GM21529 (cell line): ENCODE data around the gene FANCB.

Experiments
- ATAC-seq: cut with Tn5 transposase; IDR thresholded peaks from one replicate; pipeline ENCODE4 v1.9.1; 2021; ENCODE audit not compliant: unreplicated experiment

FANCB gene

DNA sequence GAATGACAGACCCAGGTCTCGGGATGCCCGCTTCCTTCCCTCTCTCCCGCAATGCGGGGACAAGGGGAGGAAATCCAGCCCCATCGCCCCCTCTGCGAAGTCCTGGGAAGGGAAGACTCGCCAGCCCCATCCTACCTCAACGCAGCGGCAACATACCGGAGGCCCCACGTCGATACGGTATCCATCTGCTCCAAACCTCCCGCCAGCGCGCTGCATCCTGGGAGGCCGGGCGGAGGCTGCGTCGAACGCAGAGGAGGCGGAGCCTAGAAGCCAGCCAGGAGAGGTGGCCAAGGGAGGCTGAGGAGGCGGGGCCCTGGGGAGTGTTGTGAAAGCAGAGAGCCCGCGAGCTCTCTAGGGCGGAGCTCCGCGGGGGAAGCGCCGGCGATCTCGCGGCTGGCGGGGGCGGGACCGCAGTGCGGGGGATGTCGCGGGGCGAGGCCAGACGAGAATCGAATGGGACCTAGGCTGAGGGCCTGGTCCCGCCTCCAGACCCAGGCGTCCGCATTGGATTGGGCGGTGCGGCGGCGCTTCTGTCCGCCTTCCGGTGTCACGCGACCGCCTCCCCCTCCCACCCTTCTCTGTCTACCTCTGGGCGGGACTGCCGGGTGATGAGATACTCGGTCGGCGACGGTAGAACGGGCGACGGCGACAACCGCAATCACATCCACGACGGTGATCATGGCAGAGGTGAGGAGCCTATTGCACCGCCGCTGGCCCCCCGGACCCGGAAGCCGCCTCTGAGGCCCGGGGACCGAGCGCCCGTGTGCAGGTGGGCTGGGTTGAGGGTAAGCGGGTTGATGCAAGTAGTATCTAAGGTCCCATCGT lies at the start of gene FANCB, which contains the start of gene MOSPD2:
FANCB (minus strand) TSS at position 219 of the 825 bp plus-strand sequence. CDS start 7,559 bp downstream, outside the sequence.
MOSPD2 (plus strand) TSS at position 571 of the 825 bp plus-strand sequence; CDS start at position 679, 108 bp downstream.
- peak; percentile 94 for ATAC-seq

DNA sequence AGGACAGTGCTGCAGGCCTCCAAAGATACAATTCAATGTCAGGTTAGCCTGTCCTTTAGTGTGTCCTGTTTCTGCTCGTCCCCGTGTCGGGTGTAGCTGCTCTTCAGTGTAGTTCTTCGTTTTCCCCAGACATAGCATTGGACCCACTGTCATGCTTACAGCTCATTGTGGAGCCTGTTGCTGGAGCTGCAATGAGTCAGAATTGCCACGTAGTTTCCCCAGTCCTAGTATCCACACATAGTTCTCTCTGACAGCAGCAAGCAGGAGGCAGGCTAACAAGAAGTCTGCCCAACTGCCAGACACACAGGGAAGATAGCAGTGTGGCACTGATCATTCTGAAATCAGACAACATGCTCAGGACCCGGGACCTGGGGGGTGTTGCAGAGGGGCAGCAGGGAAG lies 49.6 kb upstream of the FANCB start:
- ATAC-seq, result no peak

DNA sequence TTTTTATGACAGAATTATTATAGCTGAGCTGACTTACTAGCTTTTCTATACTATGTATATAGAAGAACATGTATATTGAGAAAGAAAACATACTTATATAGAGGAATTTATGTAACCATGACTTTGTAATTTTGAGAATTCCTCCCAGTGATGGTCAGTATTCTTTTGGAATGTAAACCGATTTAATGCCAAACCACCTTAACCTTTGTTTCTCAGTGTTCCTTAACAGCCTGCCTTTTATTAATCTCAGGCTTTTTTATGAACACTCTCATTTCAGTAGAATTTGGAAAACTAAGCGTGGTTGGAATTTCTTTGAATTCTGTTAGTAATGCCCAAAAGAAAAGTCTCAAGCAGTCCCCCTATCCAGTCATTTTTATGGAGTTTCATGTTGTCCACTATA lies 47.3 kb upstream of the FANCB start:
- ATAC-seq, result no peak

DNA sequence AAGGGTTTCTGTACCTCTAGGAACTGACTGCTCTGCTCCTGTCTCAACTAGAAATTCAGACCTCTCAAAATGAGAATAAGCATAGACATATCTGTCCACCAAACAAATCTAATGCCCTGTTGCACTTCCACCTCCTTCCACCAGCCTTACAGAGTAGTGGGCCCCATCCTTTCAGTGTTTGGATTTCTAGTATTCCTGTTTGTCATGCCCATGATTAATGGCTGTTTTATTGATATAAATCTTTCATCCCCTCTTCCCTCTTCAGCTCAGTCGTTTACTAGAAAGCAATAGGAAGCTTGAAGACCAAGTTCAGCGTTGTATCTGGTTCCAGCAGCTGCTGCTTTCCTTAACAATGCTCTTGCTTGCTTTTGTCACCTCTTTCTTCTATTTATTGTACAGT lies 46.5 kb upstream of the FANCB start:
- ATAC-seq, result no peak

DNA sequence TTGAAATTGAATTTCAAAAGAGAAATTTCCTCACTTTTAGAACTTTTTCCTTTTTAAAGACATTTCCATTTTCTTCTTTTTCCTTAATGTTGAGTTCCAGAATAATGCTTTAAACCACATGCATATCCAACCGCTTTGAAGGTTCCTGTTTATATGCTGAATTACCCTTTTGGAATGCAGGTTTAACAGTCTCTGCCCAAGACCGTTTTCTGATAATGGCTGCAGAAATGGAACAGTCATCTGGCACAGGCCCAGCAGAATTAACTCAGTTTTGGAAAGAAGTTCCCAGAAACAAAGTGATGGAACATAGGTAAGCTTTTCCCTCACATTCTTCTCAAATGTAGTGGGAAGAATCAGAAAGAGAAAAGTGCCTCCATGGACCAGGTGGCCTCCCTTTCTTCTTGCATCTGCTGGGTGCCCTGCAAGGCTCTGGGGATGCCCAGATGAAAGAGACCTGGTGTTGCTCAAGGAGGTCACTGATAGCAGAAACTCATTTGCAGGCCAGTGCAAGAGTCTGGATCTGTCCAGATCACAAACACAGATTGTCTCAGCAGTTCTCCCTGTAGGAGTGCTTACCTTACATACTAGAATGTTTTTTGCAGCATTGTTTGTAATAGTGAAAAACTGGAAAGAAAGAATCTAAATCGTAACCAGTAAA lies 43.3 kb upstream of the FANCB start:
- ATAC-seq, result no peak

DNA sequence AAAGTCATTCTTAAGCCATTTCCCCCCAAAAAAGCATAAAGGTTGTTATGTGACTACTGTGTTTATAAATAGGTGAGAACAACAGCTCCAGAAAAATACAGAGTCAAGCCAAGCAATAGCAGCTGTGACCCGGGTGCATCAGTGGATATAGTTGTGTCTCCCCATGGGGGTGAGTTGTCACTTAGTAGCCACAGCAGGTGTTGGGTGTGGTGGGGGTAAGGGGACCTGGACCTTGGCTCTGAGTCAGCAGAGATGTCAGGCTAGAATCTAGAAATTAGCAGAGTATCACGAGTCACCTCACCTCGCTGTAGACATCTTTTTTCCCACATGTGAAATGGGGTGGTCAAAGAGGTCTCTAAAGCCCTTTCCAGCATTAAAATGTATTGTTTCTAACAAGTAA lies 42.7 kb upstream of the FANCB start:
- ATAC-seq, result no peak

DNA sequence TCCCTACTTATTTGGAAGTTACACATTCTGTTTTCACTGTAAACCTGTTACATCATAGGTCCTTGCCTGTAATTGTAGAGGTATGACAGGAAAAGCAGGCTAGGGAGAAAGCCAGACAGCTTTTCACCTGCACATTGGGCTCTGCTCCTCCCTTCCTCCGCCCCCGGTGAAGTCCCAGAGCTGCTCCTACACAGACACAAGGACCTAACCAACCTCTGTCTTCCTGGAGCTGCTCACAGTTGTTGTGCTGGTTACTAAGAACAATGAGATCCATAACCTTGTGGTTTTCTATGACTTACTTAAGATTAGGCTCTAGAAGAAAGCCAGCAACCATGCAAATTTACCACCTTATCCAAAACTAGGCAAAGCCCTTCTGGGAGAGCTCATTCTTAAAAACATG lies 40.4 kb upstream of the FANCB start:
- no peak for ATAC-seq

DNA sequence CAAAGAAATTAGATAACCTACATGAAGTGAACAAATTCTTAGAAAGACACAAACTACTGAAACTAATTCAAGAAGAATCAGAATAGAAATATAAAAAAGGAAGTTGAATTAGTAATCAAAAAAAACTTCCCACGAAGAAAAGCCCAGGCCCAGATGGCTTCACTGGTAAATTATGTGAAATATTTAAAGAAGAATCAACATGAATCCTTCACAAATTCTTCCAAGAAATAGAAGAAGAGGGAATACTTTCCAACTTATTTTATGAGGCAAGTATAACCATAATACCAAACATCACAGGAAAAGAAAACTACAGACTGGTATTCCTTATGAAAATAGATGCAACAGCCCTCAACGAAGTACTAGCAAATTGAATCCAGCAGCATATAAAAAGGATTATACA lies 31.0 kb upstream of the FANCB start:
- ATAC-seq, result no peak

DNA sequence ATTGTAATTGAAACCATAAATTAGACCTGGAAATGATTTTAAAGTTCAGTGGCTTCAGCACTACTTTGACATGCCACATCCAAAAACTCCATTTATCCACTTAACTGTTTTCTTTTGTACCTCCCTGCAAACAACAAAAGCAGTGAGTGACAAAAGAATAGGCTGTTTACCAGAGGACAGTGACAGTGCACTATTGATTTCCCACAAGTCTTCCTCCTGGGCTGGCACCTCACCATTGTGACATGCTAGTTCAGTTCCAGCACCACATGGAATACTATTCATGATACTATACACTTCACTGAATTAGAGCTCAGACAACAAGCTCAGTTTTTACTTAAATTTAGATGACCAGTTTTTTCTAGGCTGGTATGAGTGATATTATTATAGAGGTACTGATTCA lies 29.7 kb upstream of the FANCB start:
- ATAC-seq, result no peak

DNA sequence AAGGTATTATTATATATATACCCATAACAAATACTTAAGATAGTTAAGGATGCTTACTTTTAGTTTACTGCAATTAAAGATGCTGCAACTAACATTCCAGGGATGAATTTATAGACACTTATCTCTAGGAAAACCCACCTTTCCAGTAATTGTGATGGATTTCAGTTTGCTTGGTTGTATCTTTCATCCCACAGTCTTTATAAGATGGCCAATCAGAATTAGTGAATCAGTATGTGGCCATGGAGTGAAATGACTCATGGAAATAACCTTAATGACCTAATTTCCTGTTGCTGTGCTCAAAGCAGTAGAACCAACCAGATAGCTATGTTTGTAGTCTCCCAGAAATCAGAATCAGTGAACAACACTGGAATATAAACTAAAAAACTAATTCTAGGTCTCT lies 26.7 kb upstream of the FANCB start:
- peak; percentile 87 for ATAC-seq

DNA sequence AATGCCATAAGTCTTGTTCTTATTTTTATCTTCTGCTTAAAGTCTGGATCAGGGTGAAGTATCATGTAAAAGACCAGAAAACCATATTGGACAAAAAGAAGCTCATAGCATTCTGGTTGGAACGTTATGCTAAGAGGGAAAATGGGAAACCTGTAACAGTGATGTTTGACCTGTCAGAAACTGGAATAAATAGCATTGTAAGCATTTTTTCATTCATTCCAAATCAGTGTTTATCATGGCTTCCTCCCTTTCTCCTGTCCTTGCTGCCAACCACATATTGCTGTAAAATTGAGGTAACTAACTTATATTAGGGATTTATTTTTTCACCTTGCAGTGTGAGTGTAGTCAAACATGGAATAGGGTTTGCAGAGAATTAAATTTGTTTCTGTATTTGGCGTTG lies 24.2 kb upstream of the FANCB start:
- no peak for ATAC-seq

DNA sequence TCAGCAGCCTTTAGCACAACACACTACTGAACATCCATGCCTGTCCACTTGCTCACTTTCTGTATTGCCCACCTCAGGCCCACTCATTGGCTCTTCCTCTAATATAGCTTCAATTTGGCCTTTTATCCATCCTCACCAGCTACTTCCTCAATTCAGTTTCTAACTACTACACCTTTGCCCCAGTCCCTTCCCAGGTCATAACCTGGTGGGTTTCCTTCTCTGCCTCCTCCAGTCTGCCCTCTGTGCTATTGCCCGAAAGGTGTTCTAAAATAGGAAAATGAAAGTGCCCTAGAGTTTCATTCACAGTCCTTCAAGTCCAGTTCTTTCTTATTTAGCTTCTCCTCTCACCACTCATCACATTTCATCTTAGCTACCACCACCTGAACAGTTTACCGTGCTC lies 23.4 kb upstream of the FANCB start:
- ATAC-seq, result no peak

DNA sequence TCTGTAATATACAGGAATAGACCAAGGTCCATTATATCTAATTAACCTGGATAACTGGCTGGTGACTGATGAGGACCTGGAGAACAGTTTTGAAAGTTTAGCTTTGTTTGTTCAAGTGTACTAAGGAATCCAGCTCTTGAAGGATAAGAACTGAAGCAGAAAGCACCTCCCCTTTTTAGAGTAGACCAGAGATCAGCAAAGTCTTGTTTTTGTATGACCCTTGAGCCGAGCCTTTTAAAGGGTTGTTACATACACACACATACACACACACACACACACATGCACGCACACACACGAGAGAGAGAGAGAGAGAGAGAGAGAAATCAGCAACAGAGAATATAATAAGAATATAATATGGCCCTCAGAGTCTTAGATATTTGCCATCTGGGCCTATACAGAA lies 13.4 kb upstream of the FANCB start:
- no peak for ATAC-seq

DNA sequence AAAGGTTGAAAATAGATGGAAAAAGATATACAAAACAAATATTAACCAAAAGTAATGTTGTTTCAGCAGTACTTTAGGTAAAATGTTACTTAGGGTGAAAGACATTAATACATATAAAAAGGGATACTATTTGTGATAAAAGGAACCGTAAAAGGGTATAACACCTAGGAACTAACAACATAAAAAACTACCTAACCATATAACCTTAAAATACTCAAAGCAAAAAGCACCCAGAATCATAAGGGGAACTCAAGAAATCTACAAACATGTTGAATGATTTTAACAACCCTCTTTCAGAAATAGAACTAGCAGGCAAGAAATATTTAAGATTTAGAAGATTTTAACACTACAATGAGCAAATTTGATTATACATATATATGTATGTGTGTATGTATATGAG lies 11.8 kb upstream of the FANCB start:
- no peak for ATAC-seq

DNA sequence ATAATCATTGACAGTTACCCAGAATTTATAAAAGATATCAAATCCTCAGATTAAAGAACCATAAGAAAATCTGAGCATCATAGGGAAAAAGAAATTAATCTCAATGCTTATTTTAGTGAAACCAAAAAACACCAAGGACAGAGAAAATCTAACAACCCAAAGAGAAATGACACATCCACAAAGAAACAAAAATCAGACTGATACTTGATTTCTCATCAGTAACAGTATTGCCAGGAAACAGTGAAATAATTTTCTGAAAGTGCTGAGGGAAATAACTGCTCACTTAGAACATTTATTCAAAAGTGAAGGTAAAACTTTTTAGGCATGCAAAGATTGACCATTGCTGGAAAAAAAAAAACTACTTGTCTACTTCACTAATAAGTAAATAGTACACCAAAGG lies 11.0 kb upstream of the FANCB start:
- ATAC-seq, result no peak

DNA sequence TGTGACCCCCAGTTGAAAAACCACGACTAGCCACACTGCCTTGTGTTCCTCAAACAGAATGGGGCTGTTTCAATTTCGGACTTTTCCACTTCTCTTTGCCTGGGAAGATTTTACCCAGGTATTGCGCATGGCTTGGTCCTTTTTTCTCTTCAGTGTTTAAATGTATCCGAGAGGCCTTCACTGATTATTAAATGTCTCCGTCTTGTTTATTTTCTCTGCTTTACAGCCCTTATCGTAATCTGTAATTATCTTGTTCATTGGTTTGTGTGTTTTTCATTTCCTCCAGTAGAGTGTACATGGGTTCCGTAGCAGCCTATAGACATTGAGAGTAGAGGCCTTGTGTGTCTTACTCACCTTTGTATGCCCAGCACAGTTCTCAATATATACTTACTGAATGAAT lies 2.8 kb upstream of the FANCB start:
- no peak for ATAC-seq

DNA sequence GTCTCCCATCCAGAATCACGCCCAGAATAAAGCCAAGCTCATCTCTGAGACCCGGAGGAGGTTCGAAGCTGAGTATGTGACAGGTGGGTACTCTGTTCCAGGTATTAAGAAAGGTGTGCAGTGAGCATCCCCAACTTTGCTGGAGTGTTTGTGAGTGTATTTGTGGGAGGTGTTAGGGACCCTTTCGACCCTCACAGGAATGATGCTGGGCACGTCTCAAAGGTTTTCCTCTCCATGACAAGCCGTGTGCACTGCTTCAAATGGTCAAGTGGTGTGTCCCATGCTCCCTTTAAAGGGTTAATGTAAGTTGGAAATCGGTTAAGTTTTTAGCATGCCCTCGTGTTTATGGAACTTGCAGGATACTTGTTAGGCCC lies 794 bp upstream of the FANCB start:
- no peak for ATAC-seq

DNA sequence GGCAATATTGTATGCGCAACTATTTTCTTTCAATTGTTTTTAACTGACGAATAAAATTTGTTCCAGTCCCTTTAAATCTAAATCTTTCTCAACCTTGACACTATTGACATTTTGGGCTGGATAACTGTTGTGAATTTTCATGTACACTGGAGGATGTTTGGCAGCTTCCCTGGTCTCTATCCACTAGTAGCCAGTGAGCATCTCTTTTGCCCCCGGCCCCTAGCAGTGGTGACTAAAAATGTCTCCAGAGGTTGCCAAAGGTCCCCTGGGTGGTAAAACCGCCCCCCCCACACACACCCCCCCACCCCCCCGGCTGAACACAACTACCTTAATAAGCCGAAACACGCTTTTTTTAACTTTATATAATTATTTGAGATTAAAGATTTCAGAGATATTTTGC lies 514 bp downstream of the FANCB start:
- no peak for ATAC-seq

DNA sequence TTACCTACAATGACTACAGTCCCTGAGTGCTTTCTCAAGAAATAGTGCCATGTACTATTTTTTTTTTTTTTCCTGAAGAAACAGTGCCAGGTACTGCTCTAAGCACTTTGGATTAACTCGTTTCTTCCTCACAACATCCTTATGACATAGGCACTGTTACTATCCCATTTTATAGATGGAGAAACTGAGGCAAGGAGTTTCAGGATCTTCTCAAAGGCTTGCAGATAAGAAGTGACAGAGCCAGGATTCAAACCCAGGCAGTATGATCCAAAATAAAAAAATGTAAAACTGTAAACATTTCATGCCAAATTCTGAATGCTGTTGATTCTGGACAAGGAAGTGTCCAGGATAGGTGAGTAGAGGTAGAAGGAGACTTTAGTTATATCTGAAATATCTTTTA lies 1.1 kb downstream of the FANCB start:
- no peak for ATAC-seq

DNA sequence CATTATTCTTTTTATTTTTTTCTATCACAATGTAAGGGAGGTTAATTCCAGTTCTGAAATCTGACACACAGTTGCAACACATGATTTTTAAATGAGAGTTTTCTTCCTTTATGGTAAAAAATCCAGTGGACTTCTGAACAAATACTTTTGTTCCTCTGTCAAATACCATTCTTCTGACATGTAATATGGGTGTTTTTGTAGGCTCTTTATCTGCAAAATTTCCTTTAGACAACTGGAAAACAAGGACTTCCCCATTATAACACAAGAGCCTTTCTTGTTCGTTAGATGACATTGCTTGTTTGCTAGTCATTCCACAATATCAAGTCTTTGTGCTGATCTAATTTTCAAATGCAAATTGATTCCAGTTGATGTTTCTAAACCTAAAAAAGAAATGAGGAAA lies 7.7 kb downstream of the FANCB start:
- no peak for ATAC-seq

DNA sequence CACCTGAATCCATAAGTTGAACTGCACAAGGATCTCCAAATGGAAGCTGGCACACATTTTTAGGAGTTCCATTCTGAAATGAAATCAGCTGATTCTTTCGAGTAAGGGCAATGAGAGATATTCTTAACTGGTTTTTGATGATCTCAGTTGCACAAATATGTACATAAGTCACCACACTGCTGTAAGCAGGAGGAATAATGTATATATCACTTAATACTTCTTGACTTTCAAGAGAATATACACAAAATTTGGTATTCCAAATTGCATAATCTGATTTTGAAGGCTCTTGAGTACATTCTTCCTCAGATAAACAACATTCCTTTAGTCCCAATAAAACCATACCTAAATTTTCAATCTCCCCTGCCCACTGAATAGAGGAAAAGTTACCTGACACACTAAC lies 8.2 kb downstream of the FANCB start:
- ATAC-seq, result no peak

DNA sequence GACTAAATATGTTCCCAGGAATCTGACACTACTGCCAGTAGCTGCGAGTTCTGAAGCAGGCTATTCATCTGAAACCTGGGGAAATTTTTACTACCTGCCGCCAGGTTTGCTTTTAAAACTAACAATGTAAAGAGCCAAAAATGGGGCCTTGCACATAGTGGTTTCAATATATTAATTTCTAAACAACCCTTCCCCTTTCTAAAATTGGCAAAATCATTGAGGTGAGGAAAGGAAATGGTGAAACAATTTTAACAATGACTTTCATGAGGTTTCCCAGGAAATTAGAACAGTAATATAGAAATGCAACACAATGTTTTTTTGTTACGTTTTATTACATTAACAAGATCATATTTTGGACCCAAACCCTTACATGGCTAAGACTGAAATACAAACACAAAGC lies 21.3 kb downstream of the FANCB start:
- ATAC-seq, result no peak

DNA sequence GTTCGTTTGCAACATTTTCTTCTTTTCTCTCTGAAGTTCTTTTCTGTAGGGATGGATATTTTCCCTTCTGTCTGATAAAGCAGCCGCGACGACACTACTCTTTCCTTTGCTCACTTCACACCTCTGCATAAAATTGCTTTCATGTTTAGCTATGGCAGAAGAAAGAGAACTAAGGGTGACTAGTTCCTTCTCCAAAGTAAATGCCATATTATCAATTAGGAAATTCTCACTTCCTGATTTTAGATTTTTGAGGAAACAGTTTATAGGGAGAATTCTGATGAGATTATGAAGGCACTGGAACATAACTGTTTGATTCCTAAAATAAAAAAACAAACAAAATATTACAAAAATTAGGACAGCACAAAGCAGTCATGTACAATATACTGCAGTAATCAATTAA lies 29.2 kb downstream of the FANCB start:
- no peak for ATAC-seq
